ENCODE results near the gene RTBDN. TPM values are rescaled to one million over a fixed set of nuclear protein-coding genes. Genes with fewer than 3 reads are reported as not detected.

The RTBDN gene
- total and polyA plus RNA-seq, 10 of the 15 experiments (the other 5 are each of a cell fraction or from before 2014, with no cell fraction given): 0.45 TPM; not detected in 9

DNA sequence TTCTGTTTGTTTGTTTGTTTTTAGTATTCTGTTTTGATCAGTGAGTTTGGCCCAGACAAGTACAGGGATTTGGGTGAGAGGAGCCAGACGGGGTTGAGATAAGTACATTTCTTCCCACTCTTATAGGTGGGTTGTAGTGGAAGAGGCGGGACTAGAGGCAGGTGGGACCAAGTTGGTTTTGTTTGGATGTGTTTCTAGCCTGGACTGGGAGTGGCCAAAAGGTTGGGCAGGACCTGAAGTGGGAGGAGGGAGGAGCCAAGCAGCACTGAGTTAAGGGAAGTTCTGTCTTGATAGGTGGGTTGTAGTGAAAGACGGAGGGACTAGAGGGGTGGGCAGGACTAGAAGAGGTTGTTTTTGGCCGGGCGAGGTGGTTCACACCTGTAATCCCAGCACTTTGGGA is 37.9 kb upstream of the RTBDN start (continued):
- TF ChIP-seq IRF3 (IDR thresholded peaks at IDR 0.05) (no peak), SMAD5 (IDR thresholded peaks at IDR 0.05; ENCODE audit: low read depth) (no peak), BMI1 (IDR thresholded peaks at IDR 0.05; ENCODE audit: borderline replicate concordance) (no peak), CBX5 (IDR thresholded peaks at IDR 0.05; ENCODE audit: low read depth) (no peak), SIX5 (IDR thresholded peaks at IDR 0.05; ENCODE audit: low read depth, low read length, severe bottlenecking) (no peak), CHD2 (IDR thresholded peaks at IDR 0.05; ENCODE audit: borderline replicate concordance, low read depth, low read length) (no peak), POLR2AphosphoS5 (IDR thresholded peaks at IDR 0.05; ENCODE audit: low read length) (no peak)
- TF ChIP-seq, protein P1, sequence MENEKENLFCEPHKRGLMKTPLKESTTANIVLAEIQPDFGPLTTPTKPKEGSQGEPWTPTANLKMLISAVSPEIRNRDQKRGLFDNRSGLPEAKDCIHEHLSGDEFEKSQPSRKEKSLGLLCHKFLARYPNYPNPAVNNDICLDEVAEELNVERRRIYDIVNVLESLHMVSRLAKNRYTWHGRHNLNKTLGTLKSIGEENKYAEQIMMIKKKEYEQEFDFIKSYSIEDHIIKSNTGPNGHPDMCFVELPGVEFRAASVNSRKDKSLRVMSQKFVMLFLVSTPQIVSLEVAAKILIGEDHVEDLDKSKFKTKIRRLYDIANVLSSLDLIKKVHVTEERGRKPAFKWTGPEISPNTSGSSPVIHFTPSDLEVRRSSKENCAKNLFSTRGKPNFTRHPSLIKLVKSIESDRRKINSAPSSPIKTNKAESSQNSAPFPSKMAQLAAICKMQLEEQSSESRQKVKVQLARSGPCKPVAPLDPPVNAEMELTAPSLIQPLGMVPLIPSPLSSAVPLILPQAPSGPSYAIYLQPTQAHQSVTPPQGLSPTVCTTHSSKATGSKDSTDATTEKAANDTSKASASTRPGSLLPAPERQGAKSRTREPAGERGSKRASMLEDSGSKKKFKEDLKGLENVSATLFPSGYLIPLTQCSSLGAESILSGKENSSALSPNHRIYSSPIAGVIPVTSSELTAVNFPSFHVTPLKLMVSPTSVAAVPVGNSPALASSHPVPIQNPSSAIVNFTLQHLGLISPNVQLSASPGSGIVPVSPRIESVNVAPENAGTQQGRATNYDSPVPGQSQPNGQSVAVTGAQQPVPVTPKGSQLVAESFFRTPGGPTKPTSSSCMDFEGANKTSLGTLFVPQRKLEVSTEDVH (IDR thresholded peaks at IDR 0.05; ENCODE audit: low read depth, partially characterized antibody): no peak
- TF ChIP-seq, protein P2, sequence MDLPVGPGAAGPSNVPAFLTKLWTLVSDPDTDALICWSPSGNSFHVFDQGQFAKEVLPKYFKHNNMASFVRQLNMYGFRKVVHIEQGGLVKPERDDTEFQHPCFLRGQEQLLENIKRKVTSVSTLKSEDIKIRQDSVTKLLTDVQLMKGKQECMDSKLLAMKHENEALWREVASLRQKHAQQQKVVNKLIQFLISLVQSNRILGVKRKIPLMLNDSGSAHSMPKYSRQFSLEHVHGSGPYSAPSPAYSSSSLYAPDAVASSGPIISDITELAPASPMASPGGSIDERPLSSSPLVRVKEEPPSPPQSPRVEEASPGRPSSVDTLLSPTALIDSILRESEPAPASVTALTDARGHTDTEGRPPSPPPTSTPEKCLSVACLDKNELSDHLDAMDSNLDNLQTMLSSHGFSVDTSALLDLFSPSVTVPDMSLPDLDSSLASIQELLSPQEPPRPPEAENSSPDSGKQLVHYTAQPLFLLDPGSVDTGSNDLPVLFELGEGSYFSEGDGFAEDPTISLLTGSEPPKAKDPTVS (IDR thresholded peaks at IDR 0.05; ENCODE audit: low read depth, low read length): no peak
